HepG2 (cell line): Measurements from ENCODE around the gene VEZF1. TPM values are rescaled to one million over a fixed set of nuclear protein-coding genes. Genes with fewer than 3 reads are reported as not detected.

Source experiments
- ARID4A ChIP-seq: sonication (generic); formaldehyde crosslinking; IDR thresholded peaks from 2 replicates; pipeline ENCODE4 v1.5.0; 2020; ENCODE audit warnings: mild to moderate bottlenecking, missing genetic modification reagents, borderline replicate concordance
- FOSL1 ChIP-seq: sonication (generic); formaldehyde crosslinking; IDR thresholded peaks from 2 replicates; pipeline ENCODE4 v1.9.0; 2021; ENCODE audit warnings: missing genetic modification reagents, borderline replicate concordance
- HNF4A ChIP-seq: sonication (generic); formaldehyde crosslinking; IDR thresholded peaks from 2 replicates; pipeline ENCODE4 v1.4.0; 2020; ENCODE audit warnings: missing genetic modification reagents
- HNRNPK ChIP-seq: fragments of 200-400 bp; formaldehyde crosslinking; IDR thresholded peaks from 2 replicates; pipeline ENCODE4 v1.6.1; 2018; ENCODE audit warnings: low read length, low read depth, moderate library complexity, mild to moderate bottlenecking; ENCODE audit not compliant: poor library complexity, severe bottlenecking
- RAD21 ChIP-seq: fragments of 450-650 bp; formaldehyde crosslinking; IDR thresholded peaks from 2 replicates; pipeline ENCODE4 v1.5.0; 2020; ENCODE audit warnings: mild to moderate bottlenecking
- RERE ChIP-seq: IDR thresholded peaks from 2 replicates; pipeline ENCODE4 v1.6.1; 2016; ENCODE audit warnings: low read depth, missing genetic modification reagents, missing compliant biosample characterization
- SNAI1 ChIP-seq: sonication (generic); formaldehyde crosslinking; IDR thresholded peaks from 2 replicates; pipeline ENCODE4 v1.5.0; 2020; ENCODE audit warnings: mild to moderate bottlenecking, missing genetic modification reagents, borderline replicate concordance
- SP140L ChIP-seq: sonication (generic); formaldehyde crosslinking; IDR thresholded peaks from 2 replicates; pipeline ENCODE4 v1.4.0; 2020; ENCODE audit warnings: missing genetic modification reagents, borderline replicate concordance
- TSC22D2 ChIP-seq: sonication (generic); formaldehyde crosslinking; IDR thresholded peaks from 2 replicates; pipeline ENCODE4 v1.5.1; 2020; ENCODE audit warnings: missing genetic modification reagents, mild to moderate bottlenecking, borderline replicate concordance
- XRCC5 ChIP-seq: fragments of 200-400 bp; formaldehyde crosslinking; optimal IDR thresholded peaks from 2 replicates; pipeline ENCODE3; 2017; ENCODE audit warnings: mild to moderate bottlenecking, low read length
- ZBTB21 ChIP-seq: sonication (generic); formaldehyde crosslinking; IDR thresholded peaks from 2 replicates; pipeline ENCODE4 v1.4.0; 2020; ENCODE audit warnings: missing genetic modification reagents
- ZNF839 ChIP-seq: sonication (generic); formaldehyde crosslinking; IDR thresholded peaks from 2 replicates; pipeline ENCODE4 v1.4.0; 2020; ENCODE audit warnings: missing genetic modification reagents, mild to moderate bottlenecking, borderline replicate concordance
- polyA plus RNA-seq, 8 experiments: library from polyadenylated mRNA; depleted of rRNA in 3 of 8; stranded (reverse) in 7 of 8; unstranded in 1 of 8; fragments of >200 nt; fragmentation: Illumina TruSeq in 4 of 8; extraction: Trizol in 4 of 8; gene quantifications; 2 replicates each; pipeline versions ENCODE4 v1.2.1 to v1.2.3, GENCODE V29; 2011 to 2016; ENCODE audit warnings: low read depth in 4 of 8, missing spikeins in 1 of 8, mixed read lengths in 1 of 8; ENCODE audit not compliant: insufficient read depth in 1 of 8
- total RNA-seq, 5 experiments: library from RNA; depleted of rRNA; stranded (reverse); fragments of >200 nt; fragmentation: Illumina TruSeq; extraction: Trizol; gene quantifications; 2 replicates each; pipeline ENCODE4 v1.2.3, GENCODE V29; 2016; ENCODE audit warnings: low read depth in 1 of 5
- TF ChIP-seq, protein P1 (sequence below): sonication (generic); formaldehyde crosslinking; IDR thresholded peaks from 2 replicates; pipeline ENCODE4 v1.5.1; 2020; ENCODE audit warnings: missing genetic modification reagents, mild to moderate bottlenecking, borderline replicate concordance
- TF ChIP-seq, protein P2 (sequence below), 2 experiments: sonication (generic) in 1 of 2; formaldehyde crosslinking in 1 of 2; IDR thresholded peaks; 2 replicates each; pipeline versions ENCODE4 v1.4.0 to v1.6.1; 2016 to 2020; ENCODE audit warnings: borderline replicate concordance in 1 of 2, low read depth in 1 of 2, mild to moderate bottlenecking in 1 of 2, missing genetic modification reagents in 1 of 2

The VEZF1 gene
- total and polyA plus RNA-seq, 2 of the 13 experiments (the other 11 are each of a cell fraction or from before 2014, with no cell fraction given) = 45.9 to 49.7 TPM

GRCh38 chr17:57938061-57938502 lies 50.0 kb downstream of the VEZF1 start (continued):
- 0 out of 2 replicates have a peak, but pooled peaks have one; percentile 16 for TF ChIP-seq RERE (CRISPR knock-in tag)
- TF ChIP-seq HNRNPK = no peak
- TF ChIP-seq ZBTB21 (CRISPR knock-in tag) = peak; percentile 98
- TF ChIP-seq FOSL1 (CRISPR knock-in tag) = no peak
- TF ChIP-seq, protein P1, sequence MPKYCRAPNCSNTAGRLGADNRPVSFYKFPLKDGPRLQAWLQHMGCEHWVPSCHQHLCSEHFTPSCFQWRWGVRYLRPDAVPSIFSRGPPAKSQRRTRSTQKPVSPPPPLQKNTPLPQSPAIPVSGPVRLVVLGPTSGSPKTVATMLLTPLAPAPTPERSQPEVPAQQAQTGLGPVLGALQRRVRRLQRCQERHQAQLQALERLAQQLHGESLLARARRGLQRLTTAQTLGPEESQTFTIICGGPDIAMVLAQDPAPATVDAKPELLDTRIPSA (CRISPR knock-in tag) = no peak
- TF ChIP-seq ZNF839 (CRISPR knock-in tag) = no peak
- TF ChIP-seq HNF4A (CRISPR knock-in tag) = peak; percentile 99
- no peak for TF ChIP-seq RAD21 (CRISPR knock-in tag)
- TF ChIP-seq, protein P2, sequence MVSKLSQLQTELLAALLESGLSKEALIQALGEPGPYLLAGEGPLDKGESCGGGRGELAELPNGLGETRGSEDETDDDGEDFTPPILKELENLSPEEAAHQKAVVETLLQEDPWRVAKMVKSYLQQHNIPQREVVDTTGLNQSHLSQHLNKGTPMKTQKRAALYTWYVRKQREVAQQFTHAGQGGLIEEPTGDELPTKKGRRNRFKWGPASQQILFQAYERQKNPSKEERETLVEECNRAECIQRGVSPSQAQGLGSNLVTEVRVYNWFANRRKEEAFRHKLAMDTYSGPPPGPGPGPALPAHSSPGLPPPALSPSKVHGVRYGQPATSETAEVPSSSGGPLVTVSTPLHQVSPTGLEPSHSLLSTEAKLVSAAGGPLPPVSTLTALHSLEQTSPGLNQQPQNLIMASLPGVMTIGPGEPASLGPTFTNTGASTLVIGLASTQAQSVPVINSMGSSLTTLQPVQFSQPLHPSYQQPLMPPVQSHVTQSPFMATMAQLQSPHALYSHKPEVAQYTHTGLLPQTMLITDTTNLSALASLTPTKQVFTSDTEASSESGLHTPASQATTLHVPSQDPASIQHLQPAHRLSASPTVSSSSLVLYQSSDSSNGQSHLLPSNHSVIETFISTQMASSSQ (IDR thresholded peaks at IDR 0.05; ENCODE audit: low read depth) = no peak
- TF ChIP-seq, protein P2 (CRISPR knock-in tag; IDR thresholded peaks at IDR 0.05; ENCODE audit: borderline replicate concordance) = no peak
- peak; percentile 60; the same call in 1 of the 2 replicates for TF ChIP-seq ARID4A
- 0 out of 2 replicates have a peak, but pooled peaks have one; percentile 44 for TF ChIP-seq TSC22D2
- no peak for TF ChIP-seq SNAI1 (CRISPR knock-in tag)
- TF ChIP-seq SP140L (CRISPR knock-in tag) = no peak
- TF ChIP-seq XRCC5 = no peak
